GM10847 (cell line): ENCODE measurements around the gene MDGA2.

Source experiments
- POLR2A ChIP-seq: IDR thresholded peaks from 2 replicates; pipeline ENCODE4 v1.6.1; 2011; ENCODE audit not compliant: insufficient read length; ENCODE audit errors: extremely low read depth

The MDGA2 gene

DNA sequence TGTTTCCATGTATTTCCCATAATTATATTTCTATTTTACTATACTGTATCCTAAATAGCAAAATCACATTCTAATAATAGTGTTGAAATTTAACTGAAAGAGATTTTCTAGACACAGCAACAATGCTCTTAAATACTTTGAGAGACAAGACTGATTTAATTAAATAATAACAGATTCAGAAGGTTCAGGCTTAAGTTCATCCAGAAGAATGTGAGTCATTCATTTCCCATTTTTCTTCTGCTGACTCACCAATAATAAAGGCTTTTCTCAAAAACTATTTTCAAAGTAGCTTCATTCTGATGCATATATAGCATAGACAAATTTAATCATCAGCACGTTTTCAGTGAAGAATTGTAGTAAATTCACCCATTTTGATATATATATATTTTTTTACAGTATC, 481.4 kb downstream of the MDGA2 start:
- TF ChIP-seq POLR2A = no peak

DNA sequence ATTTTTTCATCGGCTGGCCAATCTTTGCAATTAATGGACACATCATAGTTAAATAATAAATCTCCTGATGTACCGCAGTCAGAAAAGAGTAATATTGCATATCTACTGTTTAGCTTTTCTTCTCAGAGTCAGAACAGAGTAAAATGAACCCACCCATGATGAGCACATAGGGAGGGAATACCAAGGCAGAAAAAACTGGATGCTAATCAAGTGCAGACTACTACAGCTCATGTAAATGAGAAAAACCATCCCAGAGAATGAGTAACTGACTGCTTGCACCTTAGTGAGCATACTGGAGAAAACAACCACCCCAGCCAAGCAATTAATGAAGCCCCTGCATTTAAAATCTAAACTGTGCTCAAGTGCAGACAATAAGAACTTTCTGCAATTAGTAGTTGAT, 483.7 kb downstream of the MDGA2 start:
- TF ChIP-seq POLR2A = no peak

- TF ChIP-seq POLR2A = no peak
Measured at GRCh38 chr14:47189911-47190484, 485.4 kb downstream of the MDGA2 start.

- TF ChIP-seq POLR2A = no peak
Measured at GRCh38 chr14:47186486-47186885, 488.9 kb downstream of the MDGA2 start.

DNA sequence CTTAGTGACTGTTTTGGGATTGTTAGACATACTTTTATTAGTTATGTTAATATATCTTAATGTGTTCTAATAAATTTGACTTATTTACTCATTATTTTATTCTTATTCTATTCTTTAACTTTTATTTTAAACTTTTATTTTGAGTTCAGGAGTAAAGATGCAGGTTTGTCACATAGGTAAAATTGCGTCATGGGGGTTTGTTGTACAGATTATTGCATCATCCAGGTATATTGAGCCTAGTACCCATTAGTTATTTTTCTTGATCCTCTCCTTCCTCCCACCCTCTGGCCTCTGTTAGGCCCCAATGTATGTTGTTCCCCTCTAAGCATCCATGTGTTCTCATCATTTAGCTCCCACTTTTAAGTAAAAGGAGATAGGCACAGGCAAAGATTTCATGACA, 495.5 kb downstream of the MDGA2 start:
- no peak for TF ChIP-seq POLR2A

GRCh38 chr14:47167402-47167801, 508.0 kb downstream of the MDGA2 start:
- TF ChIP-seq POLR2A = no peak

- TF ChIP-seq POLR2A = no peak
Measured at GRCh38 chr14:47155395-47155794, 520.0 kb downstream of the MDGA2 start.

GRCh38 chr14:47154276-47154797, 521.1 kb downstream of the MDGA2 start:
- TF ChIP-seq POLR2A = no peak

DNA sequence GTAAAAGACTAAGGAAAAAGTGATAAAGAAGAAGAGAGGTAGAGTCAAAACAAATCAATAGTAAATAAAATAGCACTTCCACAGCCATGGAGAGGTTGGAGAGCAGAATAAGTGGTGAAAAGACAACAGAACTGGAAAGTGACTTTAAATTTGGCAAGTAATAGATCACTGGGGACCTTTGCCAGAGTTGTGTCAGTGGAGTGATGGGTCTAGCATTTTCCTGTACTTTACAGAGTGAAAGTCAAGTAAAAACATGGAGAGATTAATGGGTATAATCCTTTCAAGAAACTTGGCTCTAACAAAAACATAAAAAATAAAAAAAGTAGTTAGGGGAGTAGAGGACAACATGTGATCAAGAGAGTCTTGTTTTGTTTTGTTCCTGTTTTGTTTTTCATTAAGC, 521.7 kb downstream of the MDGA2 start:
- no peak for TF ChIP-seq POLR2A

- TF ChIP-seq POLR2A = no peak
Measured at GRCh38 chr14:47150267-47150666, 525.1 kb downstream of the MDGA2 start.

- no peak for TF ChIP-seq POLR2A
Measured at GRCh38 chr14:47149326-47149725, 526.1 kb downstream of the MDGA2 start.

- no peak for TF ChIP-seq POLR2A
Measured at GRCh38 chr14:47148686-47149085, 526.7 kb downstream of the MDGA2 start.

DNA sequence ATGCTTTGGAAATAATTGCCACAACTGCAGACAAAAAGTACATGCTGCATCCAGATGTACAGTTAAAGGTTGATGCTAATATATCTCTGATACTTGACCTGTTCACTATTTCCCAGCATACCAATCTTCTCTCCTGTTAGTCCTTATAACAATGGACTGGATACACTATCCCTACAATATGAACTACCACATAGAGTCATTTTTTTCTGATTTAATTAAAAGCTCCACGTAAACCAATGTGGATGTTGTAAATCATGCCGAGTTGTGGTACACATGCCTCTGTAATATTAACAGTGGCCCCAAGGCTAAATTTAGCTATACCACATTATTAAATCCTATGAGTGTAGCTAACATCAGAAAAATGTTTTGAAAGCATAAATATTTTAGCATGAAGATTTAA, 554.8 kb downstream of the MDGA2 start:
- TF ChIP-seq POLR2A = no peak

GRCh38 chr14:47103771-47104170, 571.6 kb downstream of the MDGA2 start:
- TF ChIP-seq POLR2A = no peak

GRCh38 chr14:47102472-47102871, 572.9 kb downstream of the MDGA2 start:
- no peak for TF ChIP-seq POLR2A

DNA sequence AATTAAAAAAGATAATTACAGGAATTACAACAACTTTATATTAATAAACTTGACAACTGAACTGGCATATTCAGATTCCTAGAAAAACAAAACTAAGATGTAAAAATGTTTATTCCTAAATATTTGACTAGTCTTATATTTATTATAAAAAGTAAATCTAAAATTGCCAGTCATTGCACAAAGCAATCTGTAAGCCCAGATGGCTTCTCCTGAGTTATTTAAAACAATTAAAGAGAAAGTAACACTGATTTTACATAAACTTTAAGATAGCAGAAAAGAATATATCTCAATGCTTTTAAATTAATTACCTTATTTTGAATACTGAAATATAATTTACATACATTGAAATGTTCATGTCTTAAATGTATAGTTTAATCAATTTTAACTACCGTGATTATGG, 589.7 kb downstream of the MDGA2 start:
- TF ChIP-seq POLR2A = no peak

DNA sequence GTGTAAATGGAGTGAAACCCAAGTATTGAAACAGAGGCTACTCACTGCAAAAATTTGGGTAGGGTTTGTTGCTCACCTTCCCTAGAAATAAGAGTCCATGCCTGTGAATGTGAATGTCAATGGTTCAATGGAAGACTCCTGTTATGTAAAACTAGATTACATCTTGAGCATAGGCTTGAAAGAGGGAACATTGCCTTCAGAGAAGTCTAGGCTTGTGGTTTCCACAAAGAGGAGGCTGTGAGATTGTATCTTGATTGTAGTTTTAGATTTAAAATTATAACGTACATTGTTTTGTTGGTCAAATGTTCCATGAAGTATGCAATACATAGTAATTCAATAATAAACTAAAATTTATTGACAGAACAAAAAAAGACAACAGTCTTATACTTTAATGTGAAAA, 610.1 kb downstream of the MDGA2 start:
- TF ChIP-seq POLR2A = no peak
